Measurements from ENCODE around the gene WHRN. TPM values are rescaled to one million over a fixed set of nuclear protein-coding genes. Genes with fewer than 3 reads are reported as not detected.

Gene WHRN
- total and polyA plus RNA-seq, 2 of the 8 experiments (the other 6 are each of a cell fraction or from before 2014, with no cell fraction given), result 4.4 to 7.7 TPM

DNA sequence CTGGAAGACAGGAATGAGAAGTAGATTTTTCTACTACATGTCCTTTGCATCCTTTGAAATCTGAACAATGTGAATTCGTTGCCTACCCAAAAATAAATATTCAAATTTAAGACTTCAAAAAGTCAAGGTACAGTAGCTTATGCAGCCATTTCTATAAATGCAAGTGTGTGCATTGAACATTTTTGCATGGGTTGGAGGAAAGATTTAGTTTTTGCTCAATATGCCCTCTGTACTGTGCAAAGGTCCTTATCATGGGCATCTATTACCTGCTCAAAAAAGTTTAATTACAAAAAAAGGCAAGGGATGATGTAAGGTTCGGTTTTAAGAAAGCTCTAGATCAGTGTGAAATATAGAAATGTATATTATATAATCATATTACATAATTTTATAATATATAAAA is 140.1 kb downstream of the WHRN start (continued):
- TF ChIP-seq BACH1 (IDR thresholded peaks at IDR 0.05; ENCODE audit: low read length) (no peak), CBX5 (IDR thresholded peaks at IDR 0.05; ENCODE audit: low read depth, low read length) (no peak)
- TF ChIP-seq, protein P1, sequence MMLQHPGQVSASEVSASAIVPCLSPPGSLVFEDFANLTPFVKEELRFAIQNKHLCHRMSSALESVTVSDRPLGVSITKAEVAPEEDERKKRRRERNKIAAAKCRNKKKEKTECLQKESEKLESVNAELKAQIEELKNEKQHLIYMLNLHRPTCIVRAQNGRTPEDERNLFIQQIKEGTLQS (IDR thresholded peaks at IDR 0.05; ENCODE audit: insufficient read depth, low read depth, low read length), result no peak

Data from H1 (cell line).